MM.1S (cell line): ENCODE results near the gene C10orf143.

ENCODE experiments used
- DNase-seq: peaks from one replicate; pipeline ENCODE4 v3.0.0-alpha.2; 2015
- H2AFZ ChIP-seq: fragments of 300-600 bp; sonication (generic); 2 replicates; pipeline ENCODE4 v1.6.0; 2016; ENCODE audit warnings: antibody characterized with exemption, low read length
- H3F3A ChIP-seq: fragments of 300-600 bp; sonication (generic); 2 replicates; pipeline ENCODE4 v1.6.1; 2016; ENCODE audit warnings: mild to moderate bottlenecking, antibody characterized with exemption, low read length, moderate library complexity, mixed read lengths; ENCODE audit not compliant: insufficient read depth
- H3K27ac ChIP-seq: fragments of 300-600 bp; sonication (generic); 2 replicates; pipeline ENCODE4 v1.5.1; 2016; ENCODE audit warnings: mild to moderate bottlenecking, low read length
- H3K27me3 ChIP-seq: fragments of 300-600 bp; sonication (generic); replicated peaks from 2 replicates; pipeline ENCODE4 v1.6.0; 2016; ENCODE audit warnings: low read length; ENCODE audit not compliant: insufficient read depth
- H3K36me3 ChIP-seq: fragments of 300-600 bp; sonication (generic); replicated peaks from 2 replicates; pipeline ENCODE4 v1.6.1; 2016; ENCODE audit warnings: mild to moderate bottlenecking, low read length, mixed read lengths; ENCODE audit not compliant: insufficient read depth
- H3K4me1 ChIP-seq: fragments of 300-600 bp; sonication (generic); 2 replicates; pipeline ENCODE4 v1.6.1; 2016; ENCODE audit warnings: low read length, mixed read lengths
- H3K4me2 ChIP-seq: fragments of 300-600 bp; sonication (generic); 2 replicates; pipeline ENCODE4 v1.6.0; 2016; ENCODE audit warnings: low read depth, low read length
- H3K4me3 ChIP-seq: fragments of 300-600 bp; sonication (generic); 2 replicates; pipeline ENCODE4 v1.5.1; 2016; ENCODE audit warnings: low read length, mixed read lengths
- H3K79me2 ChIP-seq: fragments of 300-600 bp; sonication (generic); 2 replicates; pipeline ENCODE4 v1.6.1; 2016; ENCODE audit warnings: mixed run types, low read length, mixed read lengths
- H3K9ac ChIP-seq: fragments of 300-600 bp; sonication (generic); 2 replicates; pipeline ENCODE4 v1.6.1; 2016; ENCODE audit warnings: low read length, mixed read lengths
- H3K9me2 ChIP-seq: fragments of 300-600 bp; sonication (generic); replicated peaks from 2 replicates; pipeline ENCODE4 v1.6.1; 2016; ENCODE audit warnings: mild to moderate bottlenecking, low read length, mixed read lengths; ENCODE audit not compliant: insufficient read depth
- H3K9me3 ChIP-seq: fragments of 300-600 bp; sonication (generic); replicated peaks from 2 replicates; pipeline ENCODE4 v1.6.1; 2016; ENCODE audit warnings: mild to moderate bottlenecking, low read length, mixed read lengths; ENCODE audit not compliant: insufficient read depth
- H4K20me1 ChIP-seq: fragments of 300-600 bp; sonication (generic); 2 replicates; pipeline ENCODE4 v1.6.1; 2016; ENCODE audit warnings: mild to moderate bottlenecking, low read length, moderate library complexity, mixed read lengths; ENCODE audit not compliant: insufficient read depth
- EZH2 ChIP-seq: fragments of 300-600 bp; sonication (generic); optimal IDR thresholded peaks from 2 replicates; pipeline ENCODE3; 2017; ENCODE audit warnings: low read depth, mild to moderate bottlenecking, antibody characterized with exemption, low read length, mixed read lengths
- EZH2phosphoT487 ChIP-seq: fragments of 300-600 bp; sonication (generic); IDR thresholded peaks from 2 replicates; pipeline ENCODE4 v1.6.1; 2018; ENCODE audit warnings: antibody characterized with exemption, low read length
- TF ChIP-seq, protein P1 (sequence below): fragments of 300-600 bp; sonication (generic); IDR thresholded peaks from 2 replicates; pipeline ENCODE4 v1.5.1; 2016; ENCODE audit warnings: antibody characterized with exemption, low read length, mixed read lengths

Gene C10orf143

DNA sequence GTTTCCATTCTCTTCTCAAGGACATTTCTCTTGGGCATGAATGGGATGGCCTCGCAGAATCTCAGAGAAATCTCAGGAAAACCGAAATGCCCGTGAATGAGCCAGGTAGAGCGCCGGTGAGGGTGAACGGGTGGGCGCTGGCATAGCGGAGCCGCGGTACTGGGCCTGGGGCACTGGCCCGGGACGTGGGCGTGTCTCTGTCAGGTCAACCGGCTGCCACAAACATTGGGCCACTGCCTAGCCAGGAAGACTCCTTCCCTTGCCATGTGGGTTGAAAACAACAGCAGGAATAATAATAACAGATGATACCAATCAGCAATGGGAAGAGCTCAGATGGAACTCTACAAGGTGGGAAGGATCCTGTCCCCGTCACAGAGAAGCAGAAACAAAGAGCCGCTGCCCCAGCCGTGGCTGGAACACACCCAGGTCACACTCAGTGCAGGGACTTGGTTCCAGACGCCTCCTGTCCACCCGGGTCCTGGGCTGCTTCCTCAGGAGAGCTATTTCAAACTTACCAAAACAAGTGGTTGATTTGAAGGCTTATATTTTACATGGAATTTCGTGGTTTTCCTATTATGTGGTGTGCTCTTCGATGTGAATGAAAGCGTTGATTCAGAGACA lies 95.4 kb downstream of the C10orf143 start:
- no peaks in the 10 kb centered on the region for H3K36me3 ChIP-seq
- H3K4me3 ChIP-seq = no peak overlapping the region
- H4K20me1 ChIP-seq = no peaks in the 10 kb centered on the region
- no peaks in the 10 kb centered on the region for H3F3A ChIP-seq
- H3K4me1 ChIP-seq = no peaks in the 10 kb centered on the region
- H2AFZ ChIP-seq = no peak overlapping the region
- H3K9me3 ChIP-seq = no peaks in the 10 kb centered on the region
- no peak overlapping the region for H3K4me2 ChIP-seq
- no peak overlapping the region for H3K9ac ChIP-seq
- H3K27ac ChIP-seq = no peak overlapping the region
- H3K79me2 ChIP-seq = no peaks in the 10 kb centered on the region
- DNase-seq = no peak
- TF ChIP-seq, protein P1, sequence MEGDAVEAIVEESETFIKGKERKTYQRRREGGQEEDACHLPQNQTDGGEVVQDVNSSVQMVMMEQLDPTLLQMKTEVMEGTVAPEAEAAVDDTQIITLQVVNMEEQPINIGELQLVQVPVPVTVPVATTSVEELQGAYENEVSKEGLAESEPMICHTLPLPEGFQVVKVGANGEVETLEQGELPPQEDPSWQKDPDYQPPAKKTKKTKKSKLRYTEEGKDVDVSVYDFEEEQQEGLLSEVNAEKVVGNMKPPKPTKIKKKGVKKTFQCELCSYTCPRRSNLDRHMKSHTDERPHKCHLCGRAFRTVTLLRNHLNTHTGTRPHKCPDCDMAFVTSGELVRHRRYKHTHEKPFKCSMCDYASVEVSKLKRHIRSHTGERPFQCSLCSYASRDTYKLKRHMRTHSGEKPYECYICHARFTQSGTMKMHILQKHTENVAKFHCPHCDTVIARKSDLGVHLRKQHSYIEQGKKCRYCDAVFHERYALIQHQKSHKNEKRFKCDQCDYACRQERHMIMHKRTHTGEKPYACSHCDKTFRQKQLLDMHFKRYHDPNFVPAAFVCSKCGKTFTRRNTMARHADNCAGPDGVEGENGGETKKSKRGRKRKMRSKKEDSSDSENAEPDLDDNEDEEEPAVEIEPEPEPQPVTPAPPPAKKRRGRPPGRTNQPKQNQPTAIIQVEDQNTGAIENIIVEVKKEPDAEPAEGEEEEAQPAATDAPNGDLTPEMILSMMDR = no peak
- TF ChIP-seq EZH2 (no peak), EZH2phosphoT487 (no peak)
- no peaks in the 10 kb centered on the region for H3K9me2 ChIP-seq
- H3K27me3 ChIP-seq = no peaks in the 10 kb centered on the region

DNA sequence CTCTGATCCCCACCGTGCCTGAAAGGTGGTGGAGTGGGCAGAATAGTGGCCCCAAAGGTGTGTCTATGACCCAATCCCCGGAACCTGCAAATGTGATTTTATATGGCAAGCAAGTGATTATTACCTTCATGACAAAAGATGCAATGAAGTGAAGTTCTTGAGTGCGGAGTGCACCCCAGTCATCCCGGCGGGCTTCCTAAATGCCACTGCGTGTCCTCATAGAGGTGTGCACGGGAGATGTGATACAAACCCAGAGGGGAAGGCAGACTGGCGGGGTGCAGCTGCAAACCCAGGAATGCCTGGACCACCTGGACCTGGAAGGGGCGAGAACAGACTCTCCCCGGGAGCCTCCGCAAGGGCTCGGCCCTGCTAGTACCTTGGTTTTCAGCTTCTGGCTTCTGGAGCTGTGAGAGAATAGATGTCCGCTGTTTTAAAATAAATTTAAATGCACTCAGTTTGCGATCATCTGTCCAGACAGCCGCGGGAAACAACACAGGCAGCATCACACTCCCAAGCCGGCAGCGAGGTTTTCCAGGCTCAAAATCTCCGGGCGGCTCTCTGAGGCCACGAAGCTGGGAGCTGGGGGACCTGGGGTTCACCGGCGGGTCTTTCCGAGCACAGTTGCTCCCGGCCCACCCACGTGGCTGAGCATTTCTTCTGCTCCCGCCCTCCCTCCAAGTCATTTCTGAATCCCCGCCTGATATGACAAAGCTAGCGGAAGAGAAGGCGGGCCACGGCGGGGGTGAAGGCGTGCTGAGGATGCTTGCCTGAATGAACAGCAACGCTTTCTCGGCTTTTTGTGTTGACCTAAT lies 96.2 kb downstream of the C10orf143 start:
- Histone ChIP-seq H3K79me2 (no peaks in the 10 kb centered on the region), H3F3A (no peaks in the 10 kb centered on the region), H3K4me1 (no peaks in the 10 kb centered on the region), H3K27ac (no peak overlapping the region), H3K36me3 (no peaks in the 10 kb centered on the region), H4K20me1 (no peaks in the 10 kb centered on the region), H3K9me3 (no peaks in the 10 kb centered on the region), H3K9ac (no peak overlapping the region), H3K9me2 (no peaks in the 10 kb centered on the region), H3K4me3 (no peak overlapping the region), H3K4me2 (no peak overlapping the region), H3K27me3 (no peaks in the 10 kb centered on the region), H2AFZ (no peak overlapping the region)
- TF ChIP-seq EZH2phosphoT487 (no peak), EZH2 (no peak)
- TF ChIP-seq, protein P1 = no peak
- no peak for DNase-seq
